Peyer's patch (tissue), 4 donors: ENCODE data around the gene ECPAS.

Experiments used
- POLR2A ChIP-seq, 2 donors: fragments of 450-650 bp; IDR thresholded peaks; one replicate each; pipeline ENCODE4 v1.5.1; 2017; ENCODE audit warnings: antibody characterized with exemption in 2 of 2, mild to moderate bottlenecking in 2 of 2, moderate library complexity in 2 of 2
- TF ChIP-seq, protein P1 (sequence below), 6 experiments: fragments of 450-650 bp in 4 of 6; fragments of 200-600 bp in 2 of 6; sonication (generic) in 1 of 6; IDR thresholded peaks; one replicate each; pipeline ENCODE4 v1.5.1; 2017 to 2019; ENCODE audit warnings: antibody characterized with exemption in 6 of 6, mild to moderate bottlenecking in 3 of 6, moderate library complexity in 1 of 6

DNA sequence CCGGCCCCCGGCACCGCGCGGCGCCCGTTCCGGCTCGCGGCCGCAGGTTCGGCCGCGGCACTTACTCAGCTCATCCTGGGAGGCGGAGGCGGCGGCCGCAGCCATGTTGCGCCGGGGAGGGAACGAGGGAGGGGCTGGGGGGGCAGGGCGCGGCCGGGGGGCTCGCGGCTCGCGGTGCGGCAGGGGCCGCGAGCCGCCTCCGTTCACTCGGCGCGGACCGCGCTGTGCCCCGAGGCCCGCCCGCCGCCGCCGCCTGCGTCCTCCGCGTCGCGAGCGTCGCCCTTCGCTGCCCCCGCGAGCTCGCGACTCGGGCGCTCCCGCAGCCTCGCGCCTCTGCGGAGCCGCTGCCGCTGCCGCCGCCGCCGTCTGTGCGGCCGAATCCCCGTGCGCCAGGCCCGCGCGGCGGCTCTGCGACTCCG lies 735 bp downstream of the ECPAS start:
- TF ChIP-seq, protein P1, sequence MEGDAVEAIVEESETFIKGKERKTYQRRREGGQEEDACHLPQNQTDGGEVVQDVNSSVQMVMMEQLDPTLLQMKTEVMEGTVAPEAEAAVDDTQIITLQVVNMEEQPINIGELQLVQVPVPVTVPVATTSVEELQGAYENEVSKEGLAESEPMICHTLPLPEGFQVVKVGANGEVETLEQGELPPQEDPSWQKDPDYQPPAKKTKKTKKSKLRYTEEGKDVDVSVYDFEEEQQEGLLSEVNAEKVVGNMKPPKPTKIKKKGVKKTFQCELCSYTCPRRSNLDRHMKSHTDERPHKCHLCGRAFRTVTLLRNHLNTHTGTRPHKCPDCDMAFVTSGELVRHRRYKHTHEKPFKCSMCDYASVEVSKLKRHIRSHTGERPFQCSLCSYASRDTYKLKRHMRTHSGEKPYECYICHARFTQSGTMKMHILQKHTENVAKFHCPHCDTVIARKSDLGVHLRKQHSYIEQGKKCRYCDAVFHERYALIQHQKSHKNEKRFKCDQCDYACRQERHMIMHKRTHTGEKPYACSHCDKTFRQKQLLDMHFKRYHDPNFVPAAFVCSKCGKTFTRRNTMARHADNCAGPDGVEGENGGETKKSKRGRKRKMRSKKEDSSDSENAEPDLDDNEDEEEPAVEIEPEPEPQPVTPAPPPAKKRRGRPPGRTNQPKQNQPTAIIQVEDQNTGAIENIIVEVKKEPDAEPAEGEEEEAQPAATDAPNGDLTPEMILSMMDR (IDR thresholded peaks at IDR 0.05) = no peak
- TF ChIP-seq POLR2A (IDR thresholded peaks at IDR 0.05) = peak in 1 of 2 donors; percentile 31
